GM12874 (cell line): ENCODE data around the gene EEFSEC.

Source experiments
- TF ChIP-seq, protein P1 (sequence below): IDR thresholded peaks from 2 replicates; pipeline ENCODE4 v1.5.1; 2011; ENCODE audit warnings: low read depth, mild to moderate bottlenecking, control low read depth, low read length, moderate library complexity; ENCODE audit not compliant: insufficient read depth

Gene EEFSEC

DNA sequence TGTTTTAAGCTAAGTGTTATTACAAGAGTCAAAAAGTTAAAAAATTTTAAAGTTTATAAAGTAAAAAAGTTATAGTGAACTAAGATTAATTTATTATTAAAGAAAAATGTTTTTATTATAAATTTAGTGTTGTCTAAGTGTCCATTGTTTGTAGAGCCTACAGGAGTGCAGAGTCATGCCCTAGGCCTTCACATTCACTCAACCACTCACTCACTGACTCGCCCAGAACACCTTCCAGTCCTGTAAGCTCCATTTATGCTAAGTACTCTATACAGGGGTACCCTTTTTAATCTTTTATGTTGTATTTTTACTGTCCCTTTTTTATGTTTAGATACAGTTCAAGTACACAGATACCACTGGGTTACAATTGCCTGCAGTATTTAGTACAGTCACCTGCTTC is 37.2 kb downstream of the EEFSEC start:
- TF ChIP-seq, protein P1, sequence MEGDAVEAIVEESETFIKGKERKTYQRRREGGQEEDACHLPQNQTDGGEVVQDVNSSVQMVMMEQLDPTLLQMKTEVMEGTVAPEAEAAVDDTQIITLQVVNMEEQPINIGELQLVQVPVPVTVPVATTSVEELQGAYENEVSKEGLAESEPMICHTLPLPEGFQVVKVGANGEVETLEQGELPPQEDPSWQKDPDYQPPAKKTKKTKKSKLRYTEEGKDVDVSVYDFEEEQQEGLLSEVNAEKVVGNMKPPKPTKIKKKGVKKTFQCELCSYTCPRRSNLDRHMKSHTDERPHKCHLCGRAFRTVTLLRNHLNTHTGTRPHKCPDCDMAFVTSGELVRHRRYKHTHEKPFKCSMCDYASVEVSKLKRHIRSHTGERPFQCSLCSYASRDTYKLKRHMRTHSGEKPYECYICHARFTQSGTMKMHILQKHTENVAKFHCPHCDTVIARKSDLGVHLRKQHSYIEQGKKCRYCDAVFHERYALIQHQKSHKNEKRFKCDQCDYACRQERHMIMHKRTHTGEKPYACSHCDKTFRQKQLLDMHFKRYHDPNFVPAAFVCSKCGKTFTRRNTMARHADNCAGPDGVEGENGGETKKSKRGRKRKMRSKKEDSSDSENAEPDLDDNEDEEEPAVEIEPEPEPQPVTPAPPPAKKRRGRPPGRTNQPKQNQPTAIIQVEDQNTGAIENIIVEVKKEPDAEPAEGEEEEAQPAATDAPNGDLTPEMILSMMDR = no peak

DNA sequence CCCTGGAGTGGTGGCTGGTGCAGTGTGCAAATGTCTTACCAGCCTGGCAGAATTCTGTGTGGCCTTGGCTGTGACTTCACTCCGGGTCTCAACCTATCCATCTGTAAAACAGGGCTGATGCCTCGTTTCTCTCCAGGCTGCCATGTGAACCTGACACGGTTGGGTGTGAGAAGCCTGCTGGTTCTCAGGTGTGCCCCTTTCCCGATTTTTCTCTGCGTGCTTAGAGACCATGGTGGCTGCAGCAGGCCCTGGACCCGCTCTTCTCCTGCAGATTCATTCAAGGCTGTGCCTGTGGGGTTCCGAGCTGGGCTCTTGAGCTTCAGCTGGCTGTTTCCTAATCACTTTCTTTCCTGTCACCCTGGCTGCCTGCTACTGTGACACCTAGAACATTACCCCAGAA is 38.9 kb downstream of the EEFSEC start:
- TF ChIP-seq, protein P1 = no peak

DNA sequence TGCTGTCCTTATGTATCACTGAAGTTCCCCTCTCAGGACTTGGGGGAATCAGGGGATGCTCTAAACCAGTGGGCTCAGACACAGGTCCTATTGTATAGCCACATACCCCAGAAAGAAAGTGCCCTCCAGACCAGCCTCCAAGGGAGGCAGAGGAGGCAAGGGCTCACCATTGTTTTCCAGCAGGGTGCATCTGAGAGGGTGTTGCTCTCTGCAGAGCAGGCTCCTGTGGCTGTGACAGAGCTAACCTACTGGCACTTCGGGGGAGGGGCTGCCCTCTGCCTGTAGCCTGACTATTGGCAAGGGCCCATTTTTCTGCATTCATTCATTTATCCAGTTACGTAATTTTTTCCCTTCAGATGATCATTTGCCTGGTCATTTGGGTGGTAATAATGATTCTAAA is 39.9 kb downstream of the EEFSEC start:
- TF ChIP-seq, protein P1 = no peak

DNA sequence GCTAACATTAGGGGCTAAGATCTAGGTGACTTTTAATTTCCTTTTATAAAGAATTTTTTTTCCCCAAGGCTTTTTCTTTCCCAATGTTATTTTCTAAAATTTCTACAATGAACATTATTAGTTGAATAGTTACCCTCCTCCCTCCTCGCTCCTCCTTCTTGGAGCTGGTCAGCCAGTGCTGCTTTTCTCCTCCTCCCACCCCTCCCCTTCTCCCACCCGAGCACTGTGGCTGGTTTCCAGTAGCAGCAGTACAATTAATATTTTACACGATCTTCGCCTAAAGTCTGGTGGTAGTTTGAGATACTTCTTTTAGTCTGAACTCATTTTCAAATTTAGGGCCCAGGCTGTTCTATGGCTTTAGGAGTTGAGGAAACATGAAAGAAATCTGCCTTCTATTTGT is 41.6 kb downstream of the EEFSEC start:
- TF ChIP-seq, protein P1 = no peak

DNA sequence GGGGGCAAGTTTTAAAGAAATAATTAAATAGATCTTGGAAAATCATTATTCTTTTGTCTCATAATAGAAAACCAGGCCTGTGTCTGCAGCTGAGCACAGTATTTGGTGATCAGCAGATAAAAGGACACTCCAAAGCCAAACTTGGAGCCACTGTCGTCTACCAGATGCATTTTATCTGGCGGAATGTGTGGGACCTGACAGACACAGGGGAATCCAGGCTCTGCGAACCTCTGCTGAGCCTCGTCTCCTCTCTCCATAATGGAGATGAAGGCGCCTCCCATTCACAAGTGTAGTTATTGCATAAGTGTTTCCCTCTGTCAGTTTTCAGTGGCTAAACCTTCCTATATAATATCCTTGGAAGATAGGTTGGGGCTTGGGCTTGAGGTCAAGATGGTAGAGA is 42.1 kb downstream of the EEFSEC start:
- TF ChIP-seq, protein P1 = no peak

DNA sequence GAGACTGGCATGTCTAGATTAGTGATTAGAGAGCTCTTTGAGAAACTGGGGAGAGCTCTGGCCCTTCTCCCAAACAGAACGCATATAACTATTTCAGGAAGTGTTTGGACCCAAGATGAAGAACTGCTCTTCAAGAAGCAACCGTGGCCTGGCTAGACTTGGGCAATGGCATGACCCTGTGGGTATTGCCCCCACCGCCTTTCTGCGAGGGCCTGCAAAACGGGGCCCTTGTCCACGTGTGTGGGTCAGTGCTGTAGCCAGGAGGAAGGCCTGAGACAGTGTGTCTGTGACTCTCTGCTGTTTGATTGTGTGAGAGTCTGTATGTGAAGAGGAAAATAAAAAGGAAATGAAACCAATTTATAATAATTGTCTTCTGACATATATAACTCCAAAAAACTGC is 42.5 kb downstream of the EEFSEC start:
- TF ChIP-seq, protein P1 = no peak

DNA sequence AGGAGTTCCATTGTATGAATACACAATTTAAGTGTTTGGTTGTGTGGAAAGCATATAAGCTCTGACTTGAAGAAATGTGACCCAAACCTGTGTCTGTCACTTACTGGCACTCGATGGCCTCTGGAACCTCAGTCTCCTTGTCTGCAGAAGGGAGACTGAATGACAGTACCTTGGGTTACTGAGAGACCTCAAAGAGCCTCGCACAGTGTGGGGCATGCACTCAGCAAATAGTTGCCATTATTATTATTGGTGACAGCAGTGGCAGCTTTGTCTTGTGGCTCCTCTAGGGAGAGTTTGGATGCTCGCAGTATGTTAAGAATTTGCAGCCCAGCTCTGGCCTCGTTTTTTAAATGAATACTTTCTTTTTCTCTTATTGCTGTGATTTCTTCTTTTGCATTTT is 43.4 kb downstream of the EEFSEC start:
- TF ChIP-seq, protein P1 = no peak

DNA sequence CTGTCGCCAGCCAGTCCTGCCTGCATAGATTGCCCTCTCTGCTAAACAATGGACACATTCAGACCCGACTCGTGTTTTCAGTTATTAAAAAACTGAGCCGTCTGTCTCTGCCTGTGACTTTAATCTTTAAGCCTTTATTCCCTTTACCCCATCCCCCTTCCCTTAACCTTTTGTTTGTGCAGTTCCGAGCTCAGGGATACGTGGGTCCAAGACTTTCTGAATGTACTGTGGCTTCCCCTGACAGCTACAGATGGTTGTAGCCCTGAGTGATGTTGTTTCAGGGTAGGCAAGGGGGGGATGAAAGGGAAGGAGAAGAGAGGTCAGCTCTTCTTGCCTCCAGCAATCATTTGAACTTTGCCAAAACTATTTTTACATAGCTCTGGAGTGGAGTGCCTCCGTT is 44.6 kb downstream of the EEFSEC start:
- TF ChIP-seq, protein P1 = no peak
